ENCODE results near the gene EFHC2.
"Not testable (repeated sequence)": the region's sequence is repeated elsewhere in the genome, so short reads cannot be mapped to it uniquely, and the experiment has no call there.

Gene EFHC2

GRCh38 chrX:44274096-44274495 lies 69.4 kb downstream of the EFHC2 start:
- 0 out of 22 replicates have a peak, but pooled peaks cover 0 to 4% (median 0%) of the 10 kb centered on the region in 11 experiments for H3K9me3 ChIP-seq (replicated peaks in 1 of 11)
- no peak overlapping the region for H3K27ac ChIP-seq
- H3K27me3 ChIP-seq = no peaks in the 10 kb centered on the region
- no peaks in the 10 kb centered on the region for H3K36me3 ChIP-seq
- no peak overlapping the region for H3K4me2 ChIP-seq
- H4K20me1 ChIP-seq = no peaks in the 10 kb centered on the region
- peaks cover 0 to 16% (median 8%) of the 10 kb centered on the region in 10 experiments; a peak in 14 of 20 replicates for H3K4me1 ChIP-seq
- H3K9ac ChIP-seq = no peak overlapping the region
- no peak overlapping the region for H3K4me3 ChIP-seq
- TF ChIP-seq Cebpa-rat (IDR thresholded peaks at IDR 0.05) = no peak

- Histone ChIP-seq H3K27ac (no peak overlapping the region), H3K9me3 (replicated peaks in 1 of 11) (0 out of 22 replicates have a peak, but pooled peaks cover 0 to 4% (median 0%) of the 10 kb centered on the region in 11 experiments), H3K9ac (no peak overlapping the region), H3K4me2 (no peak overlapping the region), H4K20me1 (no peaks in the 10 kb centered on the region), H3K4me1 (peaks cover 0 to 9% (median 0%) of the 10 kb centered on the region in 10 experiments; a peak in 3 of 20 replicates), H3K27me3 (no peaks in the 10 kb centered on the region), H3K36me3 (no peaks in the 10 kb centered on the region), H3K4me3 (no peak overlapping the region)
- no peak for TF ChIP-seq Cebpa-rat (IDR thresholded peaks at IDR 0.05)
Observed at GRCh38 chrX:44267861-44268260, 75.6 kb downstream of the EFHC2 start.

GRCh38 chrX:44267116-44267515 lies 76.4 kb downstream of the EFHC2 start:
- 0 out of 22 replicates have a peak, but pooled peaks cover 0 to 4% (median 0%) of the 10 kb centered on the region in 11 experiments for H3K9me3 ChIP-seq (replicated peaks in 1 of 11)
- no peak for TF ChIP-seq Cebpa-rat (IDR thresholded peaks at IDR 0.05)
- H3K27ac ChIP-seq = no peak overlapping the region
- H3K9ac ChIP-seq = no peak overlapping the region
- H3K4me2 ChIP-seq = no peak overlapping the region
- no peaks in the 10 kb centered on the region for H4K20me1 ChIP-seq
- no peaks in the 10 kb centered on the region for H3K27me3 ChIP-seq
- H3K4me1 ChIP-seq = peaks cover 0 to 9% (median 0%) of the 10 kb centered on the region in 10 experiments; a peak in 3 of 20 replicates
- no peaks in the 10 kb centered on the region for H3K36me3 ChIP-seq
- no peak overlapping the region for H3K4me3 ChIP-seq

- peak overlapping the region in 1 of 11 experiments; percentile 2; a peak in 1 of 22 replicates for H3K4me2 ChIP-seq
- H3K9me3 ChIP-seq (replicated peaks in 1 of 11) = peaks cover 0 to 5% (median 0%) of the 10 kb centered on the region in 11 experiments; a peak in 1 of 22 replicates
- H3K36me3 ChIP-seq = no peaks in the 10 kb centered on the region
- H3K9ac ChIP-seq = no peak overlapping the region
- H4K20me1 ChIP-seq = no peaks in the 10 kb centered on the region
- no peaks in the 10 kb centered on the region; a peak in 1 of 22 replicates for H3K27me3 ChIP-seq
- H3K27ac ChIP-seq = no peak overlapping the region
- no peak overlapping the region for H3K4me3 ChIP-seq
- peaks cover 0 to 14% (median 8%) of the 10 kb centered on the region in 10 experiments; a peak in 12 of 20 replicates for H3K4me1 ChIP-seq
- TF ChIP-seq Cebpa-rat (IDR thresholded peaks at IDR 0.05) = no peak
Observed at GRCh38 chrX:44265559-44265958, 77.9 kb downstream of the EFHC2 start.

GRCh38 chrX:44264936-44265335 lies 78.5 kb downstream of the EFHC2 start:
- no peak for TF ChIP-seq Cebpa-rat (IDR thresholded peaks at IDR 0.05)

GRCh38 chrX:44261286-44261685 lies 82.2 kb downstream of the EFHC2 start:
- Histone ChIP-seq H3K4me2 (peak overlapping the region in 6 of 11 experiments; percentile 17 to 51 (median 28); a peak in 7 of 22 replicates), H3K9ac (no peak overlapping the region), H3K4me3 (no peak overlapping the region), H3K27ac (no peak overlapping the region), H3K9me3 (replicated peaks in 1 of 11) (peaks cover 0 to 23% (median 10%) of the 10 kb centered on the region in 11 experiments; a peak in 13 of 22 replicates), H3K36me3 (no peaks in the 10 kb centered on the region), H4K20me1 (no peaks in the 10 kb centered on the region), H3K4me1 (peaks cover 0 to 21% (median 8%) of the 10 kb centered on the region in 10 experiments; a peak in 14 of 20 replicates), H3K27me3 (no peaks in the 10 kb centered on the region; a peak in 1 of 22 replicates)
- TF ChIP-seq Cebpa-rat (IDR thresholded peaks at IDR 0.05) = no peak

More at GRCh38 chrX:44264936-44265335, 78.5 kb downstream of the EFHC2 start:
- no peaks in the 10 kb centered on the region; a peak in 1 of 22 replicates for H3K27me3 ChIP-seq
- H3K4me1 ChIP-seq = peaks cover 0 to 18% (median 8%) of the 10 kb centered on the region in 10 experiments; a peak in 12 of 20 replicates
- peak overlapping the region in 1 of 11 experiments; percentile 2; a peak in 2 of 22 replicates for H3K4me2 ChIP-seq
- H3K9ac ChIP-seq = no peak overlapping the region
- H3K9me3 ChIP-seq (replicated peaks in 1 of 11) = peaks cover 0 to 6% (median 0%) of the 10 kb centered on the region in 11 experiments; a peak in 1 of 22 replicates
- H3K4me3 ChIP-seq = no peak overlapping the region
- no peaks in the 10 kb centered on the region for H3K36me3 ChIP-seq
- no peak overlapping the region for H3K27ac ChIP-seq
- H4K20me1 ChIP-seq = no peaks in the 10 kb centered on the region

GRCh38 chrX:44260609-44261008 lies 82.9 kb downstream of the EFHC2 start:
- Histone ChIP-seq H4K20me1 (no peaks in the 10 kb centered on the region), H3K36me3 (no peaks in the 10 kb centered on the region), H3K27ac (no peak overlapping the region), H3K9ac (no peak overlapping the region), H3K27me3 (no peaks in the 10 kb centered on the region; a peak in 1 of 22 replicates), H3K4me3 (no peak overlapping the region), H3K4me1 (peaks cover 0 to 28% (median 11%) of the 10 kb centered on the region in 10 experiments; a peak in 15 of 20 replicates), H3K4me2 (peak overlapping the region in 3 of 11 experiments; percentile 22 to 51 (median 33); a peak in 4 of 22 replicates), H3K9me3 (replicated peaks in 1 of 11) (peaks cover 0 to 25% (median 14%) of the 10 kb centered on the region in 11 experiments; a peak in 13 of 22 replicates)
- TF ChIP-seq Cebpa-rat (IDR thresholded peaks at IDR 0.05) = no peak

GRCh38 chrX:44255742-44256141 lies 87.7 kb downstream of the EFHC2 start:
- TF ChIP-seq Cebpa-rat (IDR thresholded peaks at IDR 0.05) = 0 out of 22 replicates have a peak, but pooled peaks of 2 of the 11 experiments have one; percentile 11 to 29
- H3K4me1 ChIP-seq = peaks cover 28 to 54% (median 36%) of the 10 kb centered on the region in 10 experiments
- not testable (repeated sequence) for H3K9ac ChIP-seq, H3K4me3 ChIP-seq, H3K36me3 ChIP-seq, H4K20me1 ChIP-seq, H3K27me3 ChIP-seq
- H3K9me3 ChIP-seq (replicated peaks in 1 of 11) = peaks cover 0 to 43% (median 24%) of the 10 kb centered on the region in 11 experiments; a peak in 17 of 22 replicates
- H3K4me2 ChIP-seq = peak overlapping the region in 10 of 11 experiments; percentile 24 to 96 (median 91); a peak in 15 of 22 replicates
- H3K27ac ChIP-seq = peak overlapping the region in 9 of 11 experiments; percentile 45 to 83 (median 66); a peak in 16 of 22 replicates

GRCh38 chrX:44253575-44253942 lies 89.9 kb downstream of the EFHC2 start:
- no peaks in the 10 kb centered on the region for H4K20me1 ChIP-seq
- peak overlapping the region in 10 of 11 experiments; percentile 8 to 85 (median 80); a peak in 20 of 22 replicates for H3K27ac ChIP-seq
- H3K4me1 ChIP-seq = peaks cover 28 to 48% (median 36%) of the 10 kb centered on the region in 10 experiments
- H3K4me2 ChIP-seq = peak overlapping the region; percentile 87 to 96 (median 91)
- no peaks in the 10 kb centered on the region; a peak in 1 of 22 replicates for H3K27me3 ChIP-seq
- peak overlapping the region; percentile 10 to 74 (median 70); a peak in 20 of 22 replicates for H3K9ac ChIP-seq
- H3K4me3 ChIP-seq = peak overlapping the region; percentile 11 to 58 (median 40); a peak in 16 of 20 replicates
- H3K9me3 ChIP-seq (replicated peaks in 1 of 11) = peaks cover 0 to 42% (median 24%) of the 10 kb centered on the region in 11 experiments; a peak in 17 of 22 replicates
- no peak for TF ChIP-seq Cebpa-rat (IDR thresholded peaks at IDR 0.05)
- no peaks in the 10 kb centered on the region for H3K36me3 ChIP-seq

GRCh38 chrX:44252688-44253574 lies 90.5 kb downstream of the EFHC2 start:
- not testable (repeated sequence) for H3K36me3 ChIP-seq, H3K27me3 ChIP-seq, H4K20me1 ChIP-seq
- Histone ChIP-seq H3K4me1 (peaks cover 28 to 48% (median 36%) of the 10 kb centered on the region in 10 experiments), H3K9me3 (replicated peaks in 1 of 11) (peaks cover 0 to 37% (median 24%) of the 10 kb centered on the region in 11 experiments; a peak in 16 of 22 replicates), H3K4me2 (peak overlapping the region; percentile 87 to 96 (median 91)), H3K4me3 (peak overlapping the region in 8 of 10 experiments; percentile 11 to 58 (median 40); a peak in 15 of 20 replicates), H3K27ac (peak overlapping the region in 10 of 11 experiments; percentile 8 to 85 (median 80); a peak in 20 of 22 replicates), H3K9ac (peak overlapping the region; percentile 10 to 74 (median 70); a peak in 20 of 22 replicates)

Measured in BLaER1 treated with 17β-estradiol and CSF1 and Interleukin-3, amounts not matched to agents 10 nM and 100 nM (cell line).